Right lobe of liver (tissue), 4 donors: ENCODE results near the gene RAB14.

ENCODE experiments used
- POLR2A ChIP-seq: fragments of 450-650 bp; IDR thresholded peaks from one replicate; pipeline ENCODE4 v1.6.1; 2017; ENCODE audit warnings: antibody characterized with exemption, mild to moderate bottlenecking
- TF ChIP-seq, protein P1 (sequence below), 4 donors: fragments of 200-600 bp in 3 of 4; fragments of 450-650 bp in 1 of 4; IDR thresholded peaks; one replicate each; pipeline versions ENCODE4 v1.5.1 to v1.8.0; 2016 to 2022; ENCODE audit warnings: antibody characterized with exemption in 4 of 4, mild to moderate bottlenecking in 2 of 4
- donor health status: DM: no; HTN: no; CAD: no.
- donor health status: DM: no; HTN: no; CAD: no.
- donor health status: DM: no; HTN: yes; CAD: no.

DNA sequence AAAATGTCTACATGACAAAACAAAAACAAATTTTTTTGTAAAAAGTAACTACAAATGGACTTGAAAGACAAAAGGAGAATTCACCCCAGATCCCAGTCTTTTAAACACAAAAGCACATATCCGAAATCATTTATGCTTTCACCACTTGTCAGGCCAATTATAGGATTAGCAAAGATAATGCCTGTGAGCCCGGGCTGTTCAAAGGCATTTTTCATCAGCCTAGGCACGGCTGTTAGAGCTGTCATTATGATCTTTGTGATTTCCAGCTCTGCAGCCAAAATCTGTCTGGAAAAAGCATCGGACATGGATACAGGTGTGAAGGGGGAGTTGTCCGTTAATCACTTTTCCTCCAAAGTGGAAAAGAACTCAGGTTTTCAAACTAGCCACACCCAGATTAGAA is 23.6 kb upstream of the RAB14 start:
- TF ChIP-seq POLR2A = no peak
- TF ChIP-seq, protein P1, sequence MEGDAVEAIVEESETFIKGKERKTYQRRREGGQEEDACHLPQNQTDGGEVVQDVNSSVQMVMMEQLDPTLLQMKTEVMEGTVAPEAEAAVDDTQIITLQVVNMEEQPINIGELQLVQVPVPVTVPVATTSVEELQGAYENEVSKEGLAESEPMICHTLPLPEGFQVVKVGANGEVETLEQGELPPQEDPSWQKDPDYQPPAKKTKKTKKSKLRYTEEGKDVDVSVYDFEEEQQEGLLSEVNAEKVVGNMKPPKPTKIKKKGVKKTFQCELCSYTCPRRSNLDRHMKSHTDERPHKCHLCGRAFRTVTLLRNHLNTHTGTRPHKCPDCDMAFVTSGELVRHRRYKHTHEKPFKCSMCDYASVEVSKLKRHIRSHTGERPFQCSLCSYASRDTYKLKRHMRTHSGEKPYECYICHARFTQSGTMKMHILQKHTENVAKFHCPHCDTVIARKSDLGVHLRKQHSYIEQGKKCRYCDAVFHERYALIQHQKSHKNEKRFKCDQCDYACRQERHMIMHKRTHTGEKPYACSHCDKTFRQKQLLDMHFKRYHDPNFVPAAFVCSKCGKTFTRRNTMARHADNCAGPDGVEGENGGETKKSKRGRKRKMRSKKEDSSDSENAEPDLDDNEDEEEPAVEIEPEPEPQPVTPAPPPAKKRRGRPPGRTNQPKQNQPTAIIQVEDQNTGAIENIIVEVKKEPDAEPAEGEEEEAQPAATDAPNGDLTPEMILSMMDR (IDR thresholded peaks at IDR 0.05) = no peak
